ENCODE data around the gene SEMA6B.

DNA sequence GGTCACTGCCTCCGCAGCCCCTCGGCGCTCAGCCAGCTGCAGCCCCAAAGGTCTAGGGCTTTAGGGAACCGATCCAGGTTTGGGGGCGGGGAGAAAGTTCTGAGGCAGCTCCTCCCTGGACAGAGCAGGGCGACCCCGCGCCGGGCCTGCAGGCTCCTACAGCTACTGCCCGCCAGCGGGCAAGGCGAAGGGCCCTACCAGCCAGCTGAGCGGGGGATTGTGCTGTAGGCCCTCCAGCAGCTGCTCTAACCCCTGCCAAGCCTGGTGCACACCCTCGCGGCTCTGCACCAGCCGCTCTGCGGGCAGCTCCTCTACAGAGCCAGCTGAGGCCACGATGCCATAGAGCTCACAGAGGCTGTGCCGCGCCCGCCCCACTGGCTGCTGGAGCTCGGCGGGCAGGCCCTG, 55.2 kb downstream of the SEMA6B start:
- no peak for TF ChIP-seq POLR2A (IDR thresholded peaks at IDR 0.05; ENCODE audit: low read depth, low read length)
- TF ChIP-seq POLR2AphosphoS5 (IDR thresholded peaks at IDR 0.05; ENCODE audit: low read depth, low read length) = no peak
